KMS-11 (cell line): ENCODE measurements around the gene CROCC2.

Source experiments
- H2AFZ ChIP-seq: fragments of 200-600 bp; sonication (generic); 2 replicates; pipeline ENCODE4 v1.6.1; 2016; ENCODE audit warnings: antibody characterized with exemption, mixed run types, low read depth
- H3K27ac ChIP-seq: fragments of 200-600 bp; sonication (generic); 2 replicates; pipeline ENCODE4 v1.6.1; 2016; ENCODE audit warnings: mild to moderate bottlenecking, mixed run types
- H3K27me3 ChIP-seq: fragments of 200-600 bp; sonication (generic); 2 replicates; pipeline ENCODE4 v1.6.1; 2017; ENCODE audit warnings: mild to moderate bottlenecking, low read depth, mixed run types, moderate library complexity; ENCODE audit not compliant: insufficient read depth
- H3K36me3 ChIP-seq: fragments of 200-600 bp; sonication (generic); 2 replicates; pipeline ENCODE4 v1.6.1; 2017; ENCODE audit warnings: mild to moderate bottlenecking, mixed run types; ENCODE audit not compliant: insufficient read depth
- H3K4me1 ChIP-seq: fragments of 200-600 bp; sonication (generic); 2 replicates; pipeline ENCODE4 v1.6.1; 2016; ENCODE audit warnings: mild to moderate bottlenecking, low read depth, mixed run types; ENCODE audit not compliant: poor library complexity, severe bottlenecking
- H3K4me2 ChIP-seq: fragments of 200-600 bp; sonication (generic); 2 replicates; pipeline ENCODE4 v1.7.0; 2016; ENCODE audit warnings: mild to moderate bottlenecking, mixed run types
- H3K4me3 ChIP-seq: fragments of 200-600 bp; sonication (generic); IDR thresholded peaks from 2 replicates; pipeline ENCODE4 v1.6.1; 2017; ENCODE audit warnings: low read depth, low read length, mixed read lengths; ENCODE audit not compliant: insufficient read depth
- H3K79me2 ChIP-seq: fragments of 200-600 bp; sonication (generic); 2 replicates; pipeline ENCODE4 v1.6.1; 2016; ENCODE audit warnings: low read depth, mixed run types; ENCODE audit not compliant: insufficient read depth
- H3K9ac ChIP-seq: fragments of 200-600 bp; sonication (generic); 2 replicates; pipeline ENCODE4 v1.6.1; 2016; ENCODE audit warnings: mild to moderate bottlenecking, mixed run types
- H4K20me1 ChIP-seq: fragments of 200-600 bp; sonication (generic); 2 replicates; pipeline ENCODE4 v1.6.1; 2016; ENCODE audit warnings: mild to moderate bottlenecking, mixed run types; ENCODE audit not compliant: insufficient read depth
- TF ChIP-seq, protein P1 (sequence below): fragments of 200-600 bp; sonication (generic); conservative IDR thresholded peaks from 2 replicates; pipeline ENCODE4 v1.6.1; 2017; ENCODE audit warnings: low read depth, mild to moderate bottlenecking, antibody characterized with exemption, low read length, moderate library complexity, mixed read lengths

The CROCC2 gene

GRCh38 chr2:240992572-240993291 is 86.6 kb downstream of the CROCC2 start:
- H3K36me3 ChIP-seq: no peaks in the 10 kb centered on the region
- no peak overlapping the region for H3K9ac ChIP-seq
- no peaks in the 10 kb centered on the region for H3K79me2 ChIP-seq
- H3K27ac ChIP-seq: no peak overlapping the region
- H3K4me2 ChIP-seq: no peak overlapping the region
- no peak overlapping the region for H3K4me3 ChIP-seq
- H2AFZ ChIP-seq: no peak overlapping the region
- H3K4me1 ChIP-seq: no peaks in the 10 kb centered on the region
- peaks cover 34% of the 10 kb centered on the region for H3K27me3 ChIP-seq
- TF ChIP-seq, protein P1, sequence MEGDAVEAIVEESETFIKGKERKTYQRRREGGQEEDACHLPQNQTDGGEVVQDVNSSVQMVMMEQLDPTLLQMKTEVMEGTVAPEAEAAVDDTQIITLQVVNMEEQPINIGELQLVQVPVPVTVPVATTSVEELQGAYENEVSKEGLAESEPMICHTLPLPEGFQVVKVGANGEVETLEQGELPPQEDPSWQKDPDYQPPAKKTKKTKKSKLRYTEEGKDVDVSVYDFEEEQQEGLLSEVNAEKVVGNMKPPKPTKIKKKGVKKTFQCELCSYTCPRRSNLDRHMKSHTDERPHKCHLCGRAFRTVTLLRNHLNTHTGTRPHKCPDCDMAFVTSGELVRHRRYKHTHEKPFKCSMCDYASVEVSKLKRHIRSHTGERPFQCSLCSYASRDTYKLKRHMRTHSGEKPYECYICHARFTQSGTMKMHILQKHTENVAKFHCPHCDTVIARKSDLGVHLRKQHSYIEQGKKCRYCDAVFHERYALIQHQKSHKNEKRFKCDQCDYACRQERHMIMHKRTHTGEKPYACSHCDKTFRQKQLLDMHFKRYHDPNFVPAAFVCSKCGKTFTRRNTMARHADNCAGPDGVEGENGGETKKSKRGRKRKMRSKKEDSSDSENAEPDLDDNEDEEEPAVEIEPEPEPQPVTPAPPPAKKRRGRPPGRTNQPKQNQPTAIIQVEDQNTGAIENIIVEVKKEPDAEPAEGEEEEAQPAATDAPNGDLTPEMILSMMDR: no peak
- H4K20me1 ChIP-seq: no peaks in the 10 kb centered on the region

DNA sequence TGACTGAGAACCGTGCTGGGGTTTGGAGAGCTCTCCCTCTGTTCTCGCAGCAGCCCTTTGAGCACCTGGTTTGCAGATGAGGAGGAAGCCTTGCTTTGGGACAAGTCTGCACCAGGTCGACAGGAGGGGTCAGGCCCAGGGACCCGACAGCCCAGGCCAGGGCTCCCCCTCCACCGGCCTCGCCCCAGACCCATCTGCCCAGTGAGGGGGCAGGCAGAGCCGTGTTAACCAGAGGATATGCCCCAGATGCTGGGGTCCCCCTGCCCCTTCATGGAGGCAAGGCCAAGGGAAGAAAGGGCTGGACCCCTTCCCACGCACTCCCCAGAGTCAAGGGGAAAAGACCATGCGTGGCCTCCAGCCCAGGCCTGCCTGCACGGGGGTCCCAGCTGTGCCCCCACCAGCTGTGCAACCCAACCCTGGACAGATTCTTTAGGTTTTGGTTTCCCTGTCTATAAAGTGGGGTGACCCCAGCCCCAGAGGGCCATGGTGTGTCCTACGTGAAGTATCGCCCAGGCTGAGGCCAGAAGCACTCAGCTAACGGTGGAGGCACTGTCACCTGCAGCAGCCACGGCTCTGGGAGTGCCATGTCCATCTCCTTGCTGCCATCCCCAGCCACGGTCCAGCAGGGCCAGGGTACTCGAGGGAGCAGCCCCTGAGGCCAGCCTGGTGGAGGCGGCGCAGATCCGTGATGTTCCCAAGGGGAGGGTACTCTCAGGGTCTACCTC is 87.5 kb downstream of the CROCC2 start:
- H3K79me2 ChIP-seq: no peaks in the 10 kb centered on the region
- H3K4me1 ChIP-seq: no peaks in the 10 kb centered on the region
- H3K36me3 ChIP-seq: no peaks in the 10 kb centered on the region
- H3K27me3 ChIP-seq: peaks cover 34% of the 10 kb centered on the region
- no peak overlapping the region for H2AFZ ChIP-seq
- H3K27ac ChIP-seq: no peak overlapping the region
- no peak overlapping the region for H3K4me2 ChIP-seq
- no peak overlapping the region for H3K9ac ChIP-seq
- no peak overlapping the region for H3K4me3 ChIP-seq
- no peaks in the 10 kb centered on the region for H4K20me1 ChIP-seq
- TF ChIP-seq, protein P1: no peak

GRCh38 chr2:240994171-240994896 is 88.2 kb downstream of the CROCC2 start:
- no peaks in the 10 kb centered on the region for H3K4me1 ChIP-seq

More at GRCh38 chr2:240994171-240994896, 88.2 kb downstream of the CROCC2 start:
- Histone ChIP-seq H4K20me1 (no peaks in the 10 kb centered on the region), H2AFZ (no peak overlapping the region), H3K4me2 (no peak overlapping the region), H3K27ac (no peak overlapping the region), H3K9ac (no peak overlapping the region), H3K4me3 (no peak overlapping the region), H3K36me3 (no peaks in the 10 kb centered on the region), H3K79me2 (no peaks in the 10 kb centered on the region), H3K27me3 (peaks cover 34% of the 10 kb centered on the region)
- TF ChIP-seq, protein P1: no peak
